ENCODE data around the gene SLC38A10. TPM values are rescaled to one million over a fixed set of nuclear protein-coding genes. Genes with fewer than 3 reads are reported as not detected.
A peak's percentile ranks its signal among the peaks of the same experiment; 100 is the strongest.

Gene SLC38A10
- total RNA-seq, 4 donors from 2014 or later, result 24.5 to 56.5 (median 28.8) TPM

DNA sequence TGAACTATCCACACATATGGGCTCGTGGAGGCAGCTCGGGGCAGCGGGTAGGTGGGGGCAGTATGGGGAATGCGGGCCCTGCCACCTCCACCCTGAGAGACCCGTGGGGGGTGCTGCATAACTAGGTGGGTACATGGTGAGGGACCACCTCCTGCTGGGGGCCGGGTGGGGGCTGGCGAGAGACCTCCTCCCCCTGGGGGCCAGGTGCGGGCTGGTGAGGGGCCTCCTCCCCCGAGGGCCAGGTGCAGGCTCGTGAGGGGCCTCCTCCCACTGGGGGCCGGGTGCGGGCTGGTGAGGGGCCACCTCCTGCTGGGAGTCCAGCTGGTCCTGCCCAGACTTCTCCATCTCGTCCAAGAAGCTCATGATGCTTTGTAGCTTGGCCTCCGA is 97.7 kb downstream of the SLC38A10 start:
- H3K4me1 ChIP-seq, result no peaks in the 10 kb centered on the region
- H3K27me3 ChIP-seq, result no peaks in the 10 kb centered on the region
- peak overlapping the region in 1 of 4 donors; percentile 27 for H3K4me3 ChIP-seq
- no peak for TF ChIP-seq POLR2A (IDR thresholded peaks at IDR 0.05)
- TF ChIP-seq, protein P1, sequence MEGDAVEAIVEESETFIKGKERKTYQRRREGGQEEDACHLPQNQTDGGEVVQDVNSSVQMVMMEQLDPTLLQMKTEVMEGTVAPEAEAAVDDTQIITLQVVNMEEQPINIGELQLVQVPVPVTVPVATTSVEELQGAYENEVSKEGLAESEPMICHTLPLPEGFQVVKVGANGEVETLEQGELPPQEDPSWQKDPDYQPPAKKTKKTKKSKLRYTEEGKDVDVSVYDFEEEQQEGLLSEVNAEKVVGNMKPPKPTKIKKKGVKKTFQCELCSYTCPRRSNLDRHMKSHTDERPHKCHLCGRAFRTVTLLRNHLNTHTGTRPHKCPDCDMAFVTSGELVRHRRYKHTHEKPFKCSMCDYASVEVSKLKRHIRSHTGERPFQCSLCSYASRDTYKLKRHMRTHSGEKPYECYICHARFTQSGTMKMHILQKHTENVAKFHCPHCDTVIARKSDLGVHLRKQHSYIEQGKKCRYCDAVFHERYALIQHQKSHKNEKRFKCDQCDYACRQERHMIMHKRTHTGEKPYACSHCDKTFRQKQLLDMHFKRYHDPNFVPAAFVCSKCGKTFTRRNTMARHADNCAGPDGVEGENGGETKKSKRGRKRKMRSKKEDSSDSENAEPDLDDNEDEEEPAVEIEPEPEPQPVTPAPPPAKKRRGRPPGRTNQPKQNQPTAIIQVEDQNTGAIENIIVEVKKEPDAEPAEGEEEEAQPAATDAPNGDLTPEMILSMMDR (IDR thresholded peaks at IDR 0.05 in 4 of 5, conservative IDR thresholded peaks at IDR 0.05 in 1 of 5), result no peak
- H3K36me3 ChIP-seq, result no peaks in the 10 kb centered on the region
- H3K9me3 ChIP-seq, result no peaks in the 10 kb centered on the region
- intact Hi-C loops (cut with DNase I; ENCODE audit: low total_unique reads), result no loop called here
- in situ Hi-C loops (cut with MboI; ENCODE audit: low sequenced_read_pairs in 4 of 4), result no loop called here
- ATAC-seq (no peak), DNase-seq (no peak)
- H3K27ac ChIP-seq, result peak overlapping the region in 1 of 4 donors; percentile 43

DNA sequence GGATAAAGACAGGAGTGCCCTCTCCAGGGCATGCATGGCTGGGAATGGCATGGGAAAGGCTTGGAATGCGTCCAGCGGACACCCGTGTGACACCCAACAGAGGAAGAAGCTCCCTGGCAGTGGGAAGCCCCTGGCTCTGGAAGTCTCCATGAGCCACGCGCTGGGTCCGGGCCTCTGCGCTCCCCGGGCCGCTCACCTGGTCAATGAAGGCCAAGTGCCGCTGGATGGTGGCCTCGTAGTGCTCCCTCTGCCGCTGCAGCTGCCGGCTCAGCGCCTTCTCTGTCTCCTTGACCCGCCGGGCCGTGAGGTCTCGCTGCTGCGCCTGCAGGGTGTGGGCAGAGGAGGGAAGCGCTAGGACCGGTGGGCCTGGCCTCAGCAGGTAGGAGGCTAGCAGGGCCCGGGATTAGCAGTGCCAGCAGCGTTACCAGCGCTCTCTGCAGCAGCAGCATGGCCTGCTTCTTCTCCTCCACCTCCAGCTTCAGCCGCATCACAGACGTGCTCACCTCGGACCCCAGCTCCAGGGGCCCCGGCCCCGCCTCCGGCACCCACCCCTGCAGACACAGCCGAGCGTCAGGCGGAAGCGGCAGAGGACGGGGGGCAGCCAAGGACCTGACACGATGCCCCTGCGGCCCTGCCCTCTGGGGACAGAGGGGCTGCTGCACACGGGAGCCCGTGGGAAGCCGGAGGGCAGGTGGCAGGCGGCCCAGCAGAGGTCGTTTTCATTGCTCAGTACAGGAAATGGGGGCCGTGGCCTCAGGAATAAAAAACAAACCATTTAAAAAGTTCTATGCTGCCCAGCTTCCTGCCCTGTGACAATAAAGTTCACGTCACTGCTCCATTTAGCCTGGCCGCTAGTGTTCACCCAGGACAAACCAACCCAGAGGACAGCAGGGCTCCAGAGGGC is 98.3 kb downstream of the SLC38A10 start:
- Histone ChIP-seq H3K27me3 (no peaks in the 10 kb centered on the region), H3K36me3 (no peaks in the 10 kb centered on the region), H3K4me1 (no peaks in the 10 kb centered on the region), H3K9me3 (no peaks in the 10 kb centered on the region), H3K27ac (peak overlapping the region in 1 of 4 donors; percentile 43), H3K4me3 (peak overlapping the region in 1 of 4 donors; percentile 27)
- ATAC-seq (peak in 1 of 2 donors; percentile 27), DNase-seq (no peak)
- in situ Hi-C loops (cut with MboI; ENCODE audit: low sequenced_read_pairs in 4 of 4), result no loop called here
- no peak for TF ChIP-seq POLR2A (IDR thresholded peaks at IDR 0.05)
- TF ChIP-seq, protein P1 (IDR thresholded peaks at IDR 0.05 in 4 of 5, conservative IDR thresholded peaks at IDR 0.05 in 1 of 5), result no peak
- intact Hi-C loops (cut with DNase I; ENCODE audit: low total_unique reads), result no loop called here

DNA sequence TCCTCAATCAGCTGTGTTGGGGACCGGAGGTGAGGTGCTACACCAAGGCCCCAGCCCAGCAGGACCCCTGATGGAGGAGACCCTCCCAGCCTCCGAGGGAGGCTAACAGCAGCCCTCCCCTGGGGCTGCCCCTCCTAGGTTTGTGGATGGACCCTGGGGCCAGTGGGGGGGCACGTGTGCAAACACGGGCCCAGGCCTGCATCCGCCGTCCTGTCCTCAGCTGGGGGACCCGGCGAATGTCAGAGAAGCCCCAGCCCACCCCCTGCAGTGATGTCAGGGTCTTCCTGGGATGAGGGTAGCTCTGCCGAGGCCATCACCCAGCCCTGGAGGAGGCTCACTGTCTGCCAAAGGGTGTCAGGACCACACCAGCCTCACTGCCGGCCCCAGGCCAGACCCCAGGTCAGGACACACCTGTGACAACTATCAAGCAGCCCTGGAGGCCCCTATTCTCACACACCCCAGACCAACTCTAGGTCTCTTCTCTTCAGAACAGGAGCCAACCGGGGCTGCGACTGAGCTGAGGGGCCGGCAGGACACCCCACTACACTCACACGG is 99.1 kb downstream of the SLC38A10 start:
- no peak overlapping the region for H3K4me3 ChIP-seq
- H3K36me3 ChIP-seq, result no peaks in the 10 kb centered on the region
- H3K27me3 ChIP-seq, result no peaks in the 10 kb centered on the region
- no peaks in the 10 kb centered on the region for H3K4me1 ChIP-seq
- H3K27ac ChIP-seq, result no peak overlapping the region
- no peaks in the 10 kb centered on the region for H3K9me3 ChIP-seq
- ATAC-seq (no peak), DNase-seq (no peak)
- intact Hi-C loops (cut with DNase I; ENCODE audit: low total_unique reads), result no loop called here
- TF ChIP-seq, protein P1 (IDR thresholded peaks at IDR 0.05 in 4 of 5, conservative IDR thresholded peaks at IDR 0.05 in 1 of 5), result no peak
- no peak for TF ChIP-seq POLR2A (IDR thresholded peaks at IDR 0.05)
- in situ Hi-C loops (cut with MboI; ENCODE audit: low sequenced_read_pairs in 4 of 4), result no loop called here

Other genes starting within 250 kb of the SLC38A10 start
- not detected for gene PVALEF, start 129.8 kb downstream of the SLC38A10 start, total RNA-seq
- gene AATK, start 129.1 kb downstream of the SLC38A10 start, total RNA-seq, result 1 to 10 TPM in 2 of 4 donors, under 1 TPM in 2; 0.10 to 1.3 (median 0.80) TPM
- 1 to 10 TPM; 6.0 to 8.8 (median 7.5) TPM for gene CEP131, start 72.3 kb downstream of the SLC38A10 start, total RNA-seq
- 10 to 100 TPM; 15.5 to 32.9 (median 24.3) TPM for gene TEPSIN, start 56.3 kb downstream of the SLC38A10 start, total RNA-seq
- gene NDUFAF8, start 56.0 kb downstream of the SLC38A10 start, total RNA-seq, result 100 to 1,000 TPM in 1 of 4 donors, 10 to 100 TPM in 3; 39.4 to 700 (median 74.5) TPM
- 1 to 10 TPM; 2.5 to 8.4 (median 5.8) TPM for gene BAHCC1, start 100.2 kb upstream of the SLC38A10 start, total RNA-seq
- 100 to 1,000 TPM; 322 to 934 (median 415) TPM for gene ACTG1, start 217.5 kb upstream of the SLC38A10 start, total RNA-seq
- under 1 TPM in 2 of 4 donors, not detected in 2; 0.20 to 0.46 TPM for gene FSCN2, start 233.1 kb upstream of the SLC38A10 start, total RNA-seq